Measurements from ENCODE around the gene SRGAP3. TPM values are rescaled to one million over a fixed set of nuclear protein-coding genes. Genes with fewer than 3 reads are reported as not detected.

Gene SRGAP3
- total RNA-seq, 1 experiment from 2014 or later = 7.6 TPM

- in situ Hi-C loops (cut with HindIII; ENCODE audit: low pct_unique_long_range_greater_than_20kb, low sequenced_read_pairs) = no loop called here
- DNase-seq (ENCODE audit: low read depth) = peak; percentile 82
Measured at GRCh38 chr3:8963137-8963853, 286.2 kb downstream of the SRGAP3 start, which contains the start of gene RAD18. TSS of gene RAD18 (minus strand) at chr3:8963472. CDS start at chr3:8963385, 87 bp downstream.

GRCh38 chr3:8962226-8962861 is 287.1 kb downstream of the SRGAP3 start:
- in situ Hi-C loops (cut with HindIII; ENCODE audit: low pct_unique_long_range_greater_than_20kb, low sequenced_read_pairs) = no loop called here
- DNase-seq (ENCODE audit: low read depth) = no peak

- DNase-seq (ENCODE audit: low read depth) = no peak
- in situ Hi-C loops (cut with HindIII; ENCODE audit: low pct_unique_long_range_greater_than_20kb, low sequenced_read_pairs) = no loop called here
Measured at GRCh38 chr3:8959668-8960067, 289.8 kb downstream of the SRGAP3 start.

- DNase-seq (ENCODE audit: low read depth) = no peak
- in situ Hi-C loops (cut with HindIII; ENCODE audit: low pct_unique_long_range_greater_than_20kb, low sequenced_read_pairs) = no loop called here
Measured at GRCh38 chr3:8954938-8955763, 294.3 kb downstream of the SRGAP3 start.

GRCh38 chr3:8953313-8953712 is 296.1 kb downstream of the SRGAP3 start:
- in situ Hi-C loops (cut with HindIII; ENCODE audit: low pct_unique_long_range_greater_than_20kb, low sequenced_read_pairs) = no loop called here
- no peak for DNase-seq (ENCODE audit: low read depth)

GRCh38 chr3:8952130-8952529 is 297.3 kb downstream of the SRGAP3 start:
- no peak for DNase-seq (ENCODE audit: low read depth)
- in situ Hi-C loops (cut with HindIII; ENCODE audit: low pct_unique_long_range_greater_than_20kb, low sequenced_read_pairs) = no loop called here

- DNase-seq (ENCODE audit: low read depth) = no peak
- in situ Hi-C loops (cut with HindIII; ENCODE audit: low pct_unique_long_range_greater_than_20kb, low sequenced_read_pairs) = no loop called here
Measured at GRCh38 chr3:8945890-8946600, 303.4 kb downstream of the SRGAP3 start.

GRCh38 chr3:8942746-8943488 is 306.5 kb downstream of the SRGAP3 start:
- no peak for DNase-seq (ENCODE audit: low read depth)
- in situ Hi-C loops (cut with HindIII; ENCODE audit: low pct_unique_long_range_greater_than_20kb, low sequenced_read_pairs) = no loop called here

- in situ Hi-C loops (cut with HindIII; ENCODE audit: low pct_unique_long_range_greater_than_20kb, low sequenced_read_pairs) = no loop called here
Measured at GRCh38 chr3:8942115-8942514, 307.3 kb downstream of the SRGAP3 start.

GRCh38 chr3:8938021-8938420 is 311.4 kb downstream of the SRGAP3 start:
- in situ Hi-C loops (cut with HindIII; ENCODE audit: low pct_unique_long_range_greater_than_20kb, low sequenced_read_pairs) = no loop called here
- peak; percentile 26 for DNase-seq (ENCODE audit: low read depth)

More at GRCh38 chr3:8942115-8942514, 307.3 kb downstream of the SRGAP3 start:
- no peak for DNase-seq (ENCODE audit: low read depth)

- in situ Hi-C loops (cut with HindIII; ENCODE audit: low pct_unique_long_range_greater_than_20kb, low sequenced_read_pairs) = no loop called here
- peak; percentile 59 for DNase-seq (ENCODE audit: low read depth)
Measured at GRCh38 chr3:8937064-8938020, 312.1 kb downstream of the SRGAP3 start.

- DNase-seq (ENCODE audit: low read depth) = no peak
- in situ Hi-C loops (cut with HindIII; ENCODE audit: low pct_unique_long_range_greater_than_20kb, low sequenced_read_pairs) = no loop called here
Measured at GRCh38 chr3:8932507-8932906, 316.9 kb downstream of the SRGAP3 start.

- no peak for DNase-seq (ENCODE audit: low read depth)
- in situ Hi-C loops (cut with HindIII; ENCODE audit: low pct_unique_long_range_greater_than_20kb, low sequenced_read_pairs) = no loop called here
Measured at GRCh38 chr3:8931342-8931741, 318.1 kb downstream of the SRGAP3 start.

Measured in Caki2 (cell line).